ENCODE data around the gene PTPRN2. TPM values are rescaled to one million over a fixed set of nuclear protein-coding genes. Genes with fewer than 3 reads are reported as not detected.

Gene PTPRN2
- total and polyA plus RNA-seq, 2 donors (not counting 3 experiments of a cell fraction or from before 2014, with no cell fraction given), result 0.62 to 0.88 TPM

GRCh38 chr7:157998884-157999552 lies 588.6 kb downstream of the PTPRN2 start:
- Histone ChIP-seq H3K27me3 (ENCODE audit: control insufficient read depth in 2 of 2, insufficient read depth in 2 of 2, low read length in 2 of 2) (no peaks in the 10 kb centered on the region), H3K9ac (replicated peaks; ENCODE audit: extremely low read depth, insufficient read depth, low read length) (no peak overlapping the region), H3K4me1 (ENCODE audit: control insufficient read depth, extremely low read depth, insufficient read depth, low read length) (no peaks in the 10 kb centered on the region), H3K9me3 (replicated peaks; ENCODE audit: control insufficient read depth, insufficient read depth, low read length) (peaks cover 5% of the 10 kb centered on the region), H4K20me1 (replicated peaks; ENCODE audit: control insufficient read depth, extremely low read depth, insufficient read depth, low read length) (no peaks in the 10 kb centered on the region), H3K36me3 (ENCODE audit: control insufficient read depth in 2 of 2, extremely low read depth in 1 of 2, insufficient read depth in 2 of 2, low read length in 2 of 2) (no peaks in the 10 kb centered on the region), H3K4me2 (ENCODE audit: insufficient read depth, low read length) (no peak overlapping the region), H3K27ac (ENCODE audit: insufficient read depth, low read depth, low read length) (no peak overlapping the region), H3K79me2 (ENCODE audit: control insufficient read depth, insufficient read depth, low read length) (no peaks in the 10 kb centered on the region), H2AFZ (ENCODE audit: low read depth, low read length) (no peak overlapping the region), H3K4me3 (replicated peaks in 1 of 3; ENCODE audit: insufficient read depth in 1 of 3, low read depth in 1 of 3, low read length in 3 of 3) (no peak overlapping the region), H3K9me1 (replicated peaks; ENCODE audit: control insufficient read depth, extremely low read depth, insufficient read depth, low read length) (no peaks in the 10 kb centered on the region)
- TF ChIP-seq POLR2A (IDR thresholded peaks at IDR 0.05; ENCODE audit: low read depth, low read length) (no peak), MAX (IDR thresholded peaks at IDR 0.05; ENCODE audit: insufficient read depth, insufficient read length) (no peak), MYC (IDR thresholded peaks at IDR 0.05; ENCODE audit: low read depth, low read length) (no peak), GATA2 (IDR thresholded peaks at IDR 0.05; ENCODE audit: insufficient read depth, insufficient read length, low read depth, low read length) (no peak), JUN (IDR thresholded peaks at IDR 0.05; ENCODE audit: borderline replicate concordance, insufficient read depth, insufficient read length, low read depth) (no peak), FOS (IDR thresholded peaks at IDR 0.05; ENCODE audit: borderline replicate concordance, insufficient read depth, low read length) (no peak)
- POLR2A ChIA-PET, result no interaction called here
- BruUV-seq (replicated peaks), result no TSS peak
- CTCF ChIA-PET, result no interaction called here
- DNase-seq (ENCODE audit: low read depth, low spot score) (no peak), FAIRE-seq (no peak)
- intact Hi-C loops (cut with micrococcal nuclease) (no loop called here), dilution Hi-C loops (cut with MboI; ENCODE audit: extremely low pct_ligation_motif_present, low sequenced_read_pairs) (no loop called here)

GRCh38 chr7:157997471-157997870 lies 590.2 kb downstream of the PTPRN2 start:
- BruUV-seq (replicated peaks), result no TSS peak
- dilution Hi-C loops (cut with MboI; ENCODE audit: extremely low pct_ligation_motif_present, low sequenced_read_pairs), result no loop called here

More at GRCh38 chr7:157997471-157997870, 590.2 kb downstream of the PTPRN2 start:
- Histone ChIP-seq H3K4me3 (replicated peaks in 1 of 3; ENCODE audit: insufficient read depth in 1 of 3, low read depth in 1 of 3, low read length in 3 of 3) (no peak overlapping the region), H3K36me3 (ENCODE audit: control insufficient read depth in 2 of 2, extremely low read depth in 1 of 2, insufficient read depth in 2 of 2, low read length in 2 of 2) (no peaks in the 10 kb centered on the region), H3K4me2 (ENCODE audit: insufficient read depth, low read length) (no peak overlapping the region), H3K79me2 (ENCODE audit: control insufficient read depth, insufficient read depth, low read length) (no peaks in the 10 kb centered on the region), H3K9me3 (replicated peaks; ENCODE audit: control insufficient read depth, insufficient read depth, low read length) (peaks cover 7% of the 10 kb centered on the region), H4K20me1 (replicated peaks; ENCODE audit: control insufficient read depth, extremely low read depth, insufficient read depth, low read length) (no peaks in the 10 kb centered on the region), H3K9me1 (replicated peaks; ENCODE audit: control insufficient read depth, extremely low read depth, insufficient read depth, low read length) (no peaks in the 10 kb centered on the region), H3K9ac (replicated peaks; ENCODE audit: extremely low read depth, insufficient read depth, low read length) (no peak overlapping the region), H3K27ac (ENCODE audit: insufficient read depth, low read depth, low read length) (no peak overlapping the region), H3K27me3 (ENCODE audit: control insufficient read depth in 2 of 2, insufficient read depth in 2 of 2, low read length in 2 of 2) (no peaks in the 10 kb centered on the region), H2AFZ (ENCODE audit: low read depth, low read length) (no peak overlapping the region), H3K4me1 (ENCODE audit: control insufficient read depth, extremely low read depth, insufficient read depth, low read length) (no peaks in the 10 kb centered on the region)
- intact Hi-C loops (cut with micrococcal nuclease), result no loop called here
- FAIRE-seq, result no peak
- TF ChIP-seq GATA2 (IDR thresholded peaks at IDR 0.05; ENCODE audit: insufficient read depth, insufficient read length, low read depth, low read length), result no peak
- no peak for TF ChIP-seq EZH2 (IDR thresholded peaks at IDR 0.05; ENCODE audit: borderline replicate concordance, low read depth, low read length, severe bottlenecking)
- no peak for TF ChIP-seq CTCF (IDR thresholded peaks at IDR 0.05; ENCODE audit: extremely low read depth in 1 of 2, insufficient read depth in 1 of 2, low read depth in 1 of 2, low read length in 2 of 2)
- TF ChIP-seq POLR2A (IDR thresholded peaks at IDR 0.05; ENCODE audit: low read depth, low read length), result no peak
- TF ChIP-seq POLR2AphosphoS5 (IDR thresholded peaks at IDR 0.05; ENCODE audit: insufficient read depth, low read depth, low read length), result no peak
- no peak for TF ChIP-seq MAX (IDR thresholded peaks at IDR 0.05; ENCODE audit: insufficient read depth, insufficient read length)
- TF ChIP-seq MYC (IDR thresholded peaks at IDR 0.05; ENCODE audit: low read depth, low read length), result no peak
- no peak for TF ChIP-seq JUN (IDR thresholded peaks at IDR 0.05; ENCODE audit: borderline replicate concordance, insufficient read depth, insufficient read length, low read depth)
- TF ChIP-seq FOS (IDR thresholded peaks at IDR 0.05; ENCODE audit: borderline replicate concordance, insufficient read depth, low read length), result no peak
- DNase-seq (ENCODE audit: low read depth, low spot score), result no peak
- CTCF ChIA-PET, result no interaction called here
- POLR2A ChIA-PET, result no interaction called here

Data from endothelial cell of umbilical vein (primary cell).